H1 (cell line): Measurements from ENCODE around the gene VPS13A. TPM values are rescaled to one million over a fixed set of nuclear protein-coding genes. Genes with fewer than 3 reads are reported as not detected.

Experiments
- CTCF ChIA-PET: fragments of 300-600 bp; sonication (Branson Sonifier 250); formaldehyde crosslinking; loops from one replicate; lab custom pipeline; 2021; ENCODE audit not compliant: partially characterized antibody; lab: Charles Lee
- POLR2A ChIA-PET: fragments of 300-600 bp; sonication (Branson Sonifier 250); formaldehyde crosslinking; loops from one replicate; lab custom pipeline; 2021; ENCODE audit warnings: inconsistent platforms; ENCODE audit not compliant: partially characterized antibody; lab: Charles Lee
- DNase-seq, 2 experiments: peaks; one replicate each; pipeline versions ENCODE4 v3.0.0 to v3.0.0-alpha.2; 2010 to 2022; ENCODE audit warnings: low spot score in 2 of 2, low read depth in 1 of 2, mixed read lengths in 1 of 2
- FAIRE-seq: peaks from 2 replicates; lab custom pipeline; 2011; peaks lifted over from hg19 to GRCh38; lab: Jason Lieb, UNC
- H2AFZ ChIP-seq: 2 replicates; pipeline ENCODE4 v1.8.1; 2012; ENCODE audit warnings: low read length, inconsistent platforms
- H2AK5ac ChIP-seq: 2 replicates; pipeline ENCODE4 v1.6.1; 2013; ENCODE audit warnings: low read depth, low read length
- H2BK120ac ChIP-seq: replicated peaks from 2 replicates; pipeline ENCODE3; 2013; ENCODE audit warnings: low read depth, low read length, inconsistent platforms
- H2BK12ac ChIP-seq: 2 replicates; pipeline ENCODE4 v1.6.1; 2013; ENCODE audit warnings: low read depth, low read length
- H2BK15ac ChIP-seq: 2 replicates; pipeline ENCODE4 v1.6.1; 2013; ENCODE audit warnings: low read length
- H2BK20ac ChIP-seq: 2 replicates; pipeline ENCODE4 v1.6.1; 2013; ENCODE audit warnings: low read length
- H2BK5ac ChIP-seq: 2 replicates; pipeline ENCODE4 v1.6.1; 2013; ENCODE audit warnings: low read depth, low read length
- H3K14ac ChIP-seq: 2 replicates; pipeline ENCODE4 v1.6.1; 2013; ENCODE audit warnings: inconsistent platforms; ENCODE audit not compliant: insufficient read length
- H3K18ac ChIP-seq: 2 replicates; pipeline ENCODE4 v1.6.1; 2013; ENCODE audit warnings: low read length; ENCODE audit errors: extremely low read depth
- H3K23ac ChIP-seq: 2 replicates; pipeline ENCODE4 v1.6.1; 2013; ENCODE audit warnings: inconsistent platforms; ENCODE audit not compliant: insufficient read length
- H3K23me2 ChIP-seq: 2 replicates; pipeline ENCODE4 v1.6.1; 2013; ENCODE audit warnings: low read depth, low read length
- H3K27ac ChIP-seq: 2 replicates; pipeline ENCODE4 v1.6.1; 2011; ENCODE audit warnings: low read depth, low read length, inconsistent platforms
- H3K27me3 ChIP-seq, 4 experiments: replicated peaks in 1 of 4; 1 replicate in 1 of 4; 2 replicates in 3 of 4; pipeline versions ENCODE4 v1.6.1 to v1.8.1; 2011 to 2013; ENCODE audit warnings: low read length in 3 of 4, mild to moderate bottlenecking in 3 of 4, inconsistent platforms in 2 of 4, mixed read lengths in 2 of 4, moderate library complexity in 1 of 4; ENCODE audit not compliant: control insufficient read depth in 3 of 4, insufficient read depth in 3 of 4; ENCODE audit errors: extremely low read depth in 1 of 4
- H3K36me3 ChIP-seq, 4 experiments: 2 replicates each; pipeline versions ENCODE4 v1.6.1 to v1.8.1; 2011 to 2013; ENCODE audit warnings: mild to moderate bottlenecking in 4 of 4, low read length in 3 of 4, moderate library complexity in 2 of 4, control low read depth in 1 of 4, inconsistent platforms in 1 of 4; ENCODE audit not compliant: insufficient read depth in 4 of 4, control insufficient read depth in 2 of 4
- H3K4ac ChIP-seq: replicated peaks from 2 replicates; pipeline ENCODE3; 2013; ENCODE audit warnings: low read length, low read depth, mixed read lengths, inconsistent platforms; ENCODE audit not compliant: insufficient read length
- H3K4me1 ChIP-seq, 4 experiments: replicated peaks in 1 of 4; 1 replicate in 1 of 4; 2 replicates in 3 of 4; pipeline versions ENCODE4 v1.6.1 to v1.8.1; 2011 to 2013; ENCODE audit warnings: low read length in 3 of 4, inconsistent platforms in 2 of 4, mixed read lengths in 1 of 4; ENCODE audit not compliant: insufficient read depth in 4 of 4, control insufficient read depth in 3 of 4
- H3K4me2 ChIP-seq, 2 experiments: 2 replicates each; pipeline versions ENCODE4 v1.6.1 to v1.8.1; 2011 to 2013; ENCODE audit warnings: low read depth in 2 of 2, low read length in 2 of 2, control low read depth in 1 of 2, inconsistent platforms in 1 of 2, mild to moderate bottlenecking in 1 of 2; ENCODE audit not compliant: insufficient read depth in 1 of 2
- H3K4me3 ChIP-seq, 4 experiments: fragments of 200-600, 300-600 bp in 1 of 4; sonication (generic), shearing (Covaris generic), sonication (Bioruptor Twin) in 1 of 4; 2 replicates each; pipeline versions ENCODE4 v1.5.1 to v1.8.1; 2011 to 2016; ENCODE audit warnings: low read length in 4 of 4, low read depth in 3 of 4, control low read depth in 2 of 4, inconsistent platforms in 2 of 4, mild to moderate bottlenecking in 2 of 4, mixed read lengths in 1 of 4, moderate library complexity in 1 of 4; ENCODE audit not compliant: insufficient read depth in 2 of 4; ENCODE audit errors: extremely low read depth in 1 of 4
- H3K56ac ChIP-seq: replicated peaks from 2 replicates; pipeline ENCODE3; 2013; ENCODE audit warnings: low read depth, mild to moderate bottlenecking, mixed read lengths, low read length, inconsistent platforms; ENCODE audit not compliant: insufficient read length
- H3K79me1 ChIP-seq: 2 replicates; pipeline ENCODE4 v1.6.1; 2013; ENCODE audit warnings: low read depth, low read length, control low read depth
- H3K79me2 ChIP-seq, 2 experiments: 2 replicates each; pipeline versions ENCODE4 v1.6.1 to v1.8.1; 2012 to 2013; ENCODE audit warnings: low read length in 2 of 2, mild to moderate bottlenecking in 2 of 2, inconsistent platforms in 1 of 2; ENCODE audit not compliant: insufficient read depth in 2 of 2, control insufficient read depth in 1 of 2
- H3K9ac ChIP-seq, 4 experiments: replicated peaks in 1 of 4; 1 replicate in 1 of 4; 2 replicates in 3 of 4; pipeline versions ENCODE4 v1.6.1 to v1.8.1; 2011 to 2013; ENCODE audit warnings: low read depth in 3 of 4, low read length in 3 of 4, control low read depth in 2 of 4, mild to moderate bottlenecking in 2 of 4, moderate library complexity in 2 of 4, inconsistent platforms in 1 of 4; ENCODE audit errors: extremely low read depth in 1 of 4
- H3K9me3 ChIP-seq, 2 experiments: 2 replicates each; pipeline versions ENCODE4 v1.6.1 to v1.8.1; 2012 to 2013; ENCODE audit warnings: mild to moderate bottlenecking in 2 of 2, moderate library complexity in 2 of 2, control low read depth in 1 of 2, inconsistent platforms in 1 of 2, low read depth in 1 of 2, low read length in 1 of 2, mixed read lengths in 1 of 2; ENCODE audit not compliant: insufficient read depth in 2 of 2
- H4K20me1 ChIP-seq, 2 experiments: replicated peaks in 1 of 2; 2 replicates each; pipeline versions ENCODE3 to v1.8.1; 2011 to 2013; ENCODE audit warnings: inconsistent platforms in 2 of 2, low read length in 2 of 2, mild to moderate bottlenecking in 1 of 2; ENCODE audit not compliant: insufficient read depth in 2 of 2, control insufficient read depth in 1 of 2
- H4K5ac ChIP-seq: 2 replicates; pipeline ENCODE4 v1.6.1; 2013; ENCODE audit warnings: low read length, low read depth, mixed read lengths, inconsistent platforms; ENCODE audit not compliant: insufficient read length
- H4K8ac ChIP-seq: 2 replicates; pipeline ENCODE4 v1.8.0; 2013; ENCODE audit warnings: mild to moderate bottlenecking, moderate library complexity, low read length, inconsistent platforms; ENCODE audit not compliant: insufficient read depth; ENCODE audit errors: extremely low read depth
- H4K91ac ChIP-seq: replicated peaks from 2 replicates; pipeline ENCODE3; 2013; ENCODE audit warnings: low read length, mixed read lengths, inconsistent platforms; ENCODE audit not compliant: insufficient read length
- ASH2L ChIP-seq: fragments of 200-600, 300-600 bp; sonication (generic); IDR thresholded peaks from one replicate; pipeline ENCODE4 v1.7.1; 2017; ENCODE audit warnings: low read length
- BRCA1 ChIP-seq: IDR thresholded peaks from 2 replicates; pipeline ENCODE4 v1.6.1; 2012; ENCODE audit warnings: low read depth, low read length, improper control_type of control experiment
- CBX5 ChIP-seq: fragments of 300-800, 300-1000 bp; sonication (generic); IDR thresholded peaks from 2 replicates; pipeline ENCODE4 v1.7.1; 2016; ENCODE audit warnings: antibody characterized with exemption, low read length, low read depth
- EGR1 ChIP-seq: IDR thresholded peaks from 2 replicates; pipeline ENCODE4 v1.6.1; 2011; ENCODE audit warnings: low read depth, low read length, borderline replicate concordance
- EZH2 ChIP-seq: fragments of 200-600 bp; sonication (generic); IDR thresholded peaks from 2 replicates; pipeline ENCODE4 v1.7.1; 2012; ENCODE audit warnings: low read depth, mild to moderate bottlenecking, moderate library complexity, low read length, inconsistent platforms; ENCODE audit not compliant: severe bottlenecking
- JUND ChIP-seq: IDR thresholded peaks from 2 replicates; pipeline ENCODE4 v1.6.1; 2011; ENCODE audit warnings: mild to moderate bottlenecking, improper control_type of control experiment, low read length
- RAD21 ChIP-seq, 2 experiments: IDR thresholded peaks in 1 of 2; conservative IDR thresholded peaks in 1 of 2; 2 replicates each; pipeline ENCODE4 v1.6.1; 2011; ENCODE audit warnings: low read depth in 2 of 2, low read length in 2 of 2, improper control_type of control experiment in 1 of 2, inconsistent platforms in 1 of 2, mild to moderate bottlenecking in 1 of 2, moderate library complexity in 1 of 2
- SIN3A ChIP-seq, 2 experiments: IDR thresholded peaks in 1 of 2; conservative IDR thresholded peaks in 1 of 2; 2 replicates each; pipeline ENCODE4 v1.6.1; 2011 to 2012; ENCODE audit warnings: low read length in 2 of 2, improper control_type of control experiment in 1 of 2, low read depth in 1 of 2, mild to moderate bottlenecking in 1 of 2
- SIRT6 ChIP-seq: IDR thresholded peaks from one replicate; pipeline ENCODE4 v1.7.1; 2012; ENCODE audit warnings: low read length, inconsistent platforms
- SIX5 ChIP-seq: IDR thresholded peaks from 2 replicates; pipeline ENCODE4 v1.6.1; 2011; ENCODE audit warnings: mild to moderate bottlenecking, low read depth, low read length
- SRF ChIP-seq: IDR thresholded peaks from 2 replicates; pipeline ENCODE4 v1.6.1; 2011; ENCODE audit warnings: mild to moderate bottlenecking, low read depth, low read length, moderate library complexity
- TAF7 ChIP-seq: optimal IDR thresholded peaks from 2 replicates; pipeline ENCODE3; 2011; ENCODE audit warnings: low read depth, mild to moderate bottlenecking, inconsistent platforms, low read length, moderate library complexity, borderline replicate concordance
- YY1 ChIP-seq: IDR thresholded peaks from 2 replicates; pipeline ENCODE4 v1.6.1; 2011; ENCODE audit warnings: low read depth, mild to moderate bottlenecking, low read length
- WGBS, 2 experiments: shearing (Covaris generic) in 1 of 2; methylation state at CpG; one replicate each; pipeline versions ENCODE4 v1.1.6 to v1.1.7; 2013 to 2015; ENCODE audit warnings: low lambda C conversion rate in 2 of 2, mixed read lengths in 2 of 2, inconsistent platforms in 1 of 2, low coverage in 1 of 2, missing lambda C conversion rate in 1 of 2; ENCODE audit not compliant: insufficient replicate concordance in 2 of 2, insufficient coverage in 1 of 2, insufficient read length in 1 of 2; ENCODE audit errors: extremely low coverage in 1 of 2, missing lambda C conversion rate in 1 of 2; 5-methylcytosine and 5-hydroxymethylcytosine counted together
- polyA plus RNA-seq, 7 experiments: library from polyadenylated mRNA; depleted of rRNA in 3 of 7; stranded (reverse) in 5 of 7; unstranded in 2 of 7; fragments of >200 nt in 5 of 7; fragments of 200-250 nt in 2 of 7; gene quantifications; 1 replicate in 5 of 7; 2 replicates in 1 of 7; 4 replicates in 1 of 7; pipeline versions ENCODE4 v1.2.1 to v1.2.3, GENCODE V29; 2011 to 2013; ENCODE audit warnings: missing spikeins in 2 of 7, mixed read lengths in 2 of 7
- total RNA-seq: library from RNA; stranded (reverse); fragmentation: NEBNext Ultra II Directional; extraction: Animal tissue kit (Norgen Biotek cat#: 25700); gene quantifications from 2 replicates; pipeline ENCODE4 v1.2.1, GENCODE V29; 2021

VPS13A gene
- total and polyA plus RNA-seq, 2 of the 8 experiments (the other 6 are each of a cell fraction or from before 2014, with no cell fraction given): 6.0 to 36.5 TPM

GRCh38 chr9:77170991-77171699 is 6.2 kb upstream of the VPS13A start:
- no peak overlapping the region for H3K14ac ChIP-seq
- H3K4me2 ChIP-seq: no peak overlapping the region
- no peak overlapping the region for H3K4ac ChIP-seq
- H2BK12ac ChIP-seq: no peak overlapping the region
- H2BK5ac ChIP-seq: no peak overlapping the region
- H3K79me1 ChIP-seq: no peaks in the 10 kb centered on the region
- H3K56ac ChIP-seq: no peak overlapping the region
- H3K27ac ChIP-seq: no peak overlapping the region
- no peak overlapping the region for H4K91ac ChIP-seq
- no peak overlapping the region; the same call in 1 of the 2 replicates for H2AFZ ChIP-seq
- FAIRE-seq (no peak), DNase-seq (no peak)
- H2BK20ac ChIP-seq: no peak overlapping the region
- no peaks in the 10 kb centered on the region for H3K79me2 ChIP-seq
- peaks cover 0 to 4% (median 2%) of the 10 kb centered on the region in 4 experiments; a peak in 2 of 7 replicates for H3K4me1 ChIP-seq
- H2BK15ac ChIP-seq: peak overlapping the region; percentile 67; the same call in 1 of the 2 replicates
- H2BK120ac ChIP-seq: no peak overlapping the region
- H4K8ac ChIP-seq: no peak overlapping the region
- no peaks in the 10 kb centered on the region for H3K36me3 ChIP-seq
- no peak overlapping the region for H2AK5ac ChIP-seq
- no peak overlapping the region for H3K23ac ChIP-seq
- H3K9ac ChIP-seq: no peak overlapping the region
- WGBS, 2 experiments: 89% methylated on average over 2 of the region's 2 CpGs; no CpG with 5 or more reads in 1 of the 2 experiments
- no peak overlapping the region for H4K5ac ChIP-seq
- H4K20me1 ChIP-seq: no peaks in the 10 kb centered on the region
- ChIA-PET CTCF (interaction anchor here (1.2 kb wide), 1 partner anchor 174 kb away, joined by 4 read pairs; no protein-coding TSS in a partner anchor), POLR2A (no interaction called here)
- no peaks in the 10 kb centered on the region for H3K9me3 ChIP-seq
- no peaks in the 10 kb centered on the region for H3K23me2 ChIP-seq
- no peak overlapping the region for H3K4me3 ChIP-seq
- H3K27me3 ChIP-seq: no peaks in the 10 kb centered on the region
- no peak overlapping the region for H3K18ac ChIP-seq
- TF ChIP-seq SIX5: no peak
- TF ChIP-seq EGR1: no peak
- TF ChIP-seq TAF7: no peak
- no peak for TF ChIP-seq SRF
- TF ChIP-seq YY1: no peak
- TF ChIP-seq SIRT6: no peak
- no peak for TF ChIP-seq JUND
- no peak for TF ChIP-seq BRCA1
- no peak for TF ChIP-seq EZH2
- TF ChIP-seq ASH2L: no peak
- no peak for TF ChIP-seq SIN3A (conservative IDR thresholded peaks at IDR 0.05 in 1 of 2, IDR thresholded peaks at IDR 0.05 in 1 of 2; ENCODE audit: low read depth in 1 of 2, low read length in 2 of 2)
- TF ChIP-seq RAD21 (IDR thresholded peaks at IDR 0.05 in 1 of 2, conservative IDR thresholded peaks at IDR 0.05 in 1 of 2; ENCODE audit: low read depth in 2 of 2, low read length in 2 of 2): no peak
- TF ChIP-seq CBX5: no peak
